Natural killer cell (primary cell): ENCODE results near the gene C10orf53. TPM values are rescaled to one million over a fixed set of nuclear protein-coding genes. Genes with fewer than 3 reads are reported as not detected.

Source experiments
- ATAC-seq, 3 donors: fragments of 150-1000 bp in 2 of 3; fragments of 200-7000 bp in 1 of 3; cut with Tn5 transposase; 1 replicate in 1 of 3; 2 replicates in 2 of 3; pipeline ENCODE4 v1.10.0; 2021; ENCODE audit warnings: mild to moderate bottlenecking in 2 of 3, moderate library complexity in 2 of 3
- DNase-seq, 2 donors: peaks; one replicate each; pipeline versions ENCODE4 v3.0.0 to v3.0.0-alpha.2; 2013 to 2021; ENCODE audit warnings: mixed read lengths in 1 of 2
- H3K27ac ChIP-seq: one replicate; pipeline ENCODE4 v1.5.1; 2013; ENCODE audit warnings: mild to moderate bottlenecking, low read length
- H3K27me3 ChIP-seq: one replicate; pipeline ENCODE4 v1.6.1; 2013; ENCODE audit warnings: low read length; ENCODE audit not compliant: control insufficient read depth, insufficient read depth
- H3K36me3 ChIP-seq: one replicate; pipeline ENCODE4 v1.6.1; 2013; ENCODE audit warnings: low read length; ENCODE audit not compliant: control insufficient read depth, insufficient read depth
- H3K4me1 ChIP-seq: one replicate; pipeline ENCODE4 v1.6.1; 2013; ENCODE audit warnings: low read length; ENCODE audit not compliant: control insufficient read depth, insufficient read depth
- H3K4me3 ChIP-seq: one replicate; pipeline ENCODE4 v1.5.1; 2013; ENCODE audit warnings: low read length
- H3K9me3 ChIP-seq: one replicate; pipeline ENCODE4 v1.6.1; 2013; ENCODE audit warnings: low read length; ENCODE audit not compliant: control insufficient read depth, insufficient read depth
- H3K27ac Mint-ChIP-seq, 2 donors: one replicate each; pipeline ENCODE4 v1.8.0; 2022; ENCODE audit warnings: mild to moderate bottlenecking in 2 of 2, mixed read lengths in 2 of 2, moderate library complexity in 1 of 2
- H3K27me3 Mint-ChIP-seq, 2 donors: one replicate each; pipeline ENCODE4 v1.8.0; 2022; ENCODE audit warnings: low read depth in 2 of 2, mixed read lengths in 2 of 2
- H3K36me3 Mint-ChIP-seq: one replicate; pipeline ENCODE4 v1.8.0; 2022; ENCODE audit warnings: mixed read lengths
- H3K4me1 Mint-ChIP-seq, 2 donors: one replicate each; pipeline ENCODE4 v1.8.0; 2022; ENCODE audit warnings: mixed read lengths in 2 of 2
- H3K4me3 Mint-ChIP-seq: one replicate; pipeline ENCODE4 v1.8.0; 2022; ENCODE audit warnings: mild to moderate bottlenecking, moderate library complexity, mixed read lengths
- H3K9me3 Mint-ChIP-seq, 2 donors: one replicate each; pipeline ENCODE4 v1.8.0; 2022; ENCODE audit warnings: mixed read lengths in 2 of 2
- WGBS: methylation state at CpG from one replicate; pipeline ENCODE4 v1.1.7; 2013; ENCODE audit warnings: missing lambda C conversion rate; ENCODE audit not compliant: insufficient coverage; 5-methylcytosine and 5-hydroxymethylcytosine counted together
- intact Hi-C: fragments of 100-400 bp; cut with micrococcal nuclease; formaldehyde crosslinking; loops from one replicate; pipeline ENCODE4 v1.14.2; 2022
- total RNA-seq, 4 donors: library from RNA; stranded (reverse); fragments of 120-200 nt in 1 of 4; gene quantifications; one replicate each; pipeline versions ENCODE4 v1.2.3 to v1.2.4, GENCODE V29; 2013 to 2022
- TF ChIP-seq, protein P1 (sequence below): fragments of 200-600 bp; IDR thresholded peaks from one replicate; pipeline ENCODE4 v1.8.0; 2022; ENCODE audit warnings: antibody characterized with exemption

The C10orf53 gene
- total RNA-seq, 3 donors from 2014 or later (not counting 1 experiment from before 2014, with no cell fraction given), result not detected

DNA sequence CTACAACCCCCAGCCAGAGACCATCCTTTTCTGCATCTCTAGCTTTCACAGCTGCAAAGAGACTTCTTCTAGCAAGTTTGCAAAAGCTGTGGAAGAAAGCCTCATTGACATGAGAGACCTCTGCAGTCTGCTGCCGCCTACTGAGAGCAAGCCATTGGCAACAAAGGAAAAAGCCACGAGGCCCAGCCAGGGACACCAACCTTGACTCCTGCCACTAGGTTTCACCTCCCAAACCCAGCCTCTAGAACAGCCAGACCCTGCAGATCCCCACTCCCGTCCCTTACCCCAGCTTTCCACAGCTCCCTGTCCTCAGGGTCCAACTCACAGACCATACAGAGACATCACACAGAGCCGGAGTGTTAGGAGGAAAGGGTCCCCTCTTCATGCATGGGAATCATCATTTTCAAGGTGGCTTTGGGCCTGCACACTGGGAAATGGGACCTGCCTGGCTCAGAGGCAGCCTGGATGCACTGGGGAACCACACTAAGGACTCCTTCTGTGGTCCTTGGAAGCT, 14.6 kb upstream of the C10orf53 start:
- H3K36me3 ChIP-seq, result no peaks in the 10 kb centered on the region
- TF ChIP-seq, protein P1, sequence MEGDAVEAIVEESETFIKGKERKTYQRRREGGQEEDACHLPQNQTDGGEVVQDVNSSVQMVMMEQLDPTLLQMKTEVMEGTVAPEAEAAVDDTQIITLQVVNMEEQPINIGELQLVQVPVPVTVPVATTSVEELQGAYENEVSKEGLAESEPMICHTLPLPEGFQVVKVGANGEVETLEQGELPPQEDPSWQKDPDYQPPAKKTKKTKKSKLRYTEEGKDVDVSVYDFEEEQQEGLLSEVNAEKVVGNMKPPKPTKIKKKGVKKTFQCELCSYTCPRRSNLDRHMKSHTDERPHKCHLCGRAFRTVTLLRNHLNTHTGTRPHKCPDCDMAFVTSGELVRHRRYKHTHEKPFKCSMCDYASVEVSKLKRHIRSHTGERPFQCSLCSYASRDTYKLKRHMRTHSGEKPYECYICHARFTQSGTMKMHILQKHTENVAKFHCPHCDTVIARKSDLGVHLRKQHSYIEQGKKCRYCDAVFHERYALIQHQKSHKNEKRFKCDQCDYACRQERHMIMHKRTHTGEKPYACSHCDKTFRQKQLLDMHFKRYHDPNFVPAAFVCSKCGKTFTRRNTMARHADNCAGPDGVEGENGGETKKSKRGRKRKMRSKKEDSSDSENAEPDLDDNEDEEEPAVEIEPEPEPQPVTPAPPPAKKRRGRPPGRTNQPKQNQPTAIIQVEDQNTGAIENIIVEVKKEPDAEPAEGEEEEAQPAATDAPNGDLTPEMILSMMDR, result no peak
- no peaks in the 10 kb centered on the region for H3K4me1 ChIP-seq
- WGBS, result 74% methylated on average over 4 of the region's 4 CpGs
- peaks cover 2% of the 10 kb centered on the region for H3K36me3 Mint-ChIP-seq
- peaks cover 0 to 1% of the 10 kb centered on the region in 2 donors for H3K9me3 Mint-ChIP-seq
- H3K4me3 ChIP-seq, result no peak overlapping the region
- H3K4me3 Mint-ChIP-seq, result no peak overlapping the region
- H3K27me3 Mint-ChIP-seq, result peaks cover 1 to 23% of the 10 kb centered on the region in 2 donors
- intact Hi-C loops, result no loop called here
- ATAC-seq (no peak), DNase-seq (no peak)
- no peak overlapping the region for H3K27ac ChIP-seq
- H3K27me3 ChIP-seq, result no peaks in the 10 kb centered on the region
- no peaks in the 10 kb centered on the region for H3K9me3 ChIP-seq
- H3K27ac Mint-ChIP-seq, result no peak overlapping the region
- no peaks in the 10 kb centered on the region for H3K4me1 Mint-ChIP-seq

- intact Hi-C loops, result no loop called here
- TF ChIP-seq, protein P1, result no peak
- Mint-ChIP-seq H3K9me3 (no peaks in the 10 kb centered on the region), H3K27me3 (peaks cover under 1 to 33% of the 10 kb centered on the region in 2 donors), H3K4me3 (no peak overlapping the region), H3K27ac (no peak overlapping the region), H3K4me1 (no peaks in the 10 kb centered on the region), H3K36me3 (no peaks in the 10 kb centered on the region)
- ATAC-seq (no peak), DNase-seq (no peak)
- Histone ChIP-seq H3K4me3 (no peak overlapping the region), H3K27me3 (peaks cover under 1% of the 10 kb centered on the region), H3K4me1 (no peaks in the 10 kb centered on the region), H3K36me3 (no peaks in the 10 kb centered on the region), H3K27ac (no peak overlapping the region), H3K9me3 (no peaks in the 10 kb centered on the region)
- WGBS, result 49% methylated on average over 2 of the region's 2 CpGs
These were observed 13.3 kb upstream of the C10orf53 start for GRCh38 chr10:49666054-49666615.

DNA sequence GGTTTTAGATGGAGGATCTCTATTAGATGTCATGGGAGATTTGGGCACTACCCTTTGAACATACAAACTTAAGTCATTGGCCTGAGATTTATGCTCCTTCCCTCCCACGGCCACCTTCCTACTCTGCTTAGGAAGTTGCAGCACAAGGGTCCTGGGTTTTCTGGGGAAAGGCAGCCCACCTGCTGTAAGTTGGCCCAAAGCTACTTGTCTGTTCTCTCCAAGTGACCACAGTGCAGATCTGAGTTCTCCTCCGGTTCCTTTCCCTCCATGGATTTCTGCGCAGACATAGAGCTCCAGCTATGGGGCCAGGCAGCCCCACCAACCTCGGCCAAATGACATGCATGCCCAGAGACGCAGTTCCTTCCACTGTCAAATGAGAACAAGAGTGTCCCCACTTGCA, 12.8 kb upstream of the C10orf53 start:
- no peaks in the 10 kb centered on the region for H3K9me3 Mint-ChIP-seq
- 83% methylated on average over 5 of the region's 5 CpGs for WGBS
- TF ChIP-seq, protein P1, result no peak

GRCh38 chr10:49667991-49668390, 11.5 kb upstream of the C10orf53 start:
- no peak overlapping the region for H3K4me3 ChIP-seq
- no peak overlapping the region for H3K27ac ChIP-seq
- no peaks in the 10 kb centered on the region for H3K9me3 ChIP-seq
- ATAC-seq (no peak), DNase-seq (no peak)
- Mint-ChIP-seq H3K4me1 (no peaks in the 10 kb centered on the region), H3K9me3 (no peaks in the 10 kb centered on the region), H3K27me3 (peaks cover 6 to 52% of the 10 kb centered on the region in 2 donors), H3K36me3 (no peaks in the 10 kb centered on the region), H3K27ac (no peak overlapping the region), H3K4me3 (no peak overlapping the region)
- peaks cover 3% of the 10 kb centered on the region for H3K27me3 ChIP-seq
- TF ChIP-seq, protein P1, result no peak
- 75% methylated on average over 2 of the region's 2 CpGs for WGBS
- intact Hi-C loops, result no loop called here
- H3K36me3 ChIP-seq, result no peaks in the 10 kb centered on the region
- no peaks in the 10 kb centered on the region for H3K4me1 ChIP-seq

More for the DNA sequence above, 12.8 kb upstream of the C10orf53 start:
- H3K36me3 ChIP-seq, result no peaks in the 10 kb centered on the region
- ATAC-seq (no peak), DNase-seq (no peak)
- Mint-ChIP-seq H3K4me1 (no peaks in the 10 kb centered on the region), H3K36me3 (no peaks in the 10 kb centered on the region), H3K27ac (no peak overlapping the region), H3K4me3 (no peak overlapping the region), H3K27me3 (peaks cover 5 to 38% of the 10 kb centered on the region in 2 donors)
- intact Hi-C loops, result no loop called here
- H3K4me1 ChIP-seq, result no peaks in the 10 kb centered on the region
- H3K27ac ChIP-seq, result no peak overlapping the region
- no peak overlapping the region for H3K4me3 ChIP-seq
- peaks cover 3% of the 10 kb centered on the region for H3K27me3 ChIP-seq
- H3K9me3 ChIP-seq, result no peaks in the 10 kb centered on the region
